ENCODE measurements around the gene CEP170B.

CEP170B gene

DNA sequence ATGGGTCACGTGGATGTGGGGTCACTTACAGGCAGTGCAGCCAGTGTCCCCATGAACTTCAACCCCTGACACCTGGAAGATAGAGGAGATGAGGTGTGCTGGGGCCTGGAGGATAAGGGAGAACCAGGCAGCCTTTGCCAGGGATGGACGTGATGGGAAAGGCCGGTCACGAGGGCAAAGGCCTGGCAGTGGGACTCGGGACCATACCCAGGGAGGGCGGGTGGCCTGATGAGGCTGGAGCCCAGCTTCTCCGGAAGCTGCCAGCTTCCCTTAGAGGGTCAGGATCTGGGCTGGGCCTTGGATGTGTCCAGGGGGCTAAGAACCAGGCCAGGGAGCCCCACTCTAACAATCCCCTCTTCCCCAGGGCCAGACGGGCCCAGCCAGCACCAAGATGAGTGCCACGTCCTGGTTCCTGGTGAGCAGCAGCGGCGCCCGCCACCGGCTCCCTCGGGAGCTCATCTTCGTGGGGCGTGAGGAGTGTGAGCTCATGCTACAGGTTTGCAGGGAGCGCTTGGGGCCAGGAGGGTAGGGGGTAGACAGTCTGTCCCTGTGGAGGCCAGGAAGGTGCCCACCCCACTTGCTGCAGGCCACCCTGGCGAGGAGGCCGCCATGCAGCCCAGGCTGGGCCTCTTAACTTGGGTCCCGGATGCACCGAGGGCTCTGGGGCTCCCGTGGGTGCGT lies 3.1 kb downstream of the CEP170B start:
- DNase-seq (ENCODE audit: low read depth in 2 of 2): no peak

DNA sequence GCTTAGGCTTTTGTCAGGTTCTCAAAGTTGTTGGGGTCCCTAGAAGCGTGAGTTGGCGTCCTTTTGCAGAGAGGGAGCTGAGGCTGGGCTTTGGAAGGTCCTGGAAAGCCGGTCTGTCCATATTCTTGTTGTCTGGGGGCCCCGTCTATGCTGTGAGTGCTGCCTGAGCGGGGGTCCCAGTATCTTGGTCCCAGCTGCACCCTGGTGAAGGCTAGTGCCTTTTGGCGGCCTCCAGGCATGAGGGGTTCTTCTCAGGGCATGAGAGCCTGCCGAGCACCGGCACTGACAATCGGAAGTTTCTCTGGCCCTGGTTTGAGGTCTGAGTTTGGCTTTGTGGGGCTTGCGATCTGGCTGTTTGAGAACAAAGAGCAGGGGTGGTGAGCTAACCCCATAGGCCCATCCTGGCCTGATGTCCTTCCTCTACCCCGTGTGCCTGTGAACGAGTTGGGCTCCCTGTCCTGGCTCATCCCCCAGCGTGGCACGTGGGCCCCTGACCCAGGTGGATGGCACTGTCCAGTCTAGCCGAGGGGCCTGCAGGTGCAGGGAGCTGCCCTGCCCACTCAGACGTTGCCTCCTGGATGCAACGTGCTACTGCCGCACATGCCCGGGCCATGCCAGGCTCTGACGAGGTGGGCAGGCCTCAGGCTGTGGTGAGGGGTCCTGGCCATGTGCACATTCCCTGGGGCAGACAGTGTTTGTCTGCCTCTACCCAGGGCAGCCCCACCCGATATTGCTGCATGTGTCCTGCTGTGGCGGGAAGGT lies 3.9 kb downstream of the CEP170B start:
- no peak for DNase-seq (ENCODE audit: low read depth in 2 of 2)

DNA sequence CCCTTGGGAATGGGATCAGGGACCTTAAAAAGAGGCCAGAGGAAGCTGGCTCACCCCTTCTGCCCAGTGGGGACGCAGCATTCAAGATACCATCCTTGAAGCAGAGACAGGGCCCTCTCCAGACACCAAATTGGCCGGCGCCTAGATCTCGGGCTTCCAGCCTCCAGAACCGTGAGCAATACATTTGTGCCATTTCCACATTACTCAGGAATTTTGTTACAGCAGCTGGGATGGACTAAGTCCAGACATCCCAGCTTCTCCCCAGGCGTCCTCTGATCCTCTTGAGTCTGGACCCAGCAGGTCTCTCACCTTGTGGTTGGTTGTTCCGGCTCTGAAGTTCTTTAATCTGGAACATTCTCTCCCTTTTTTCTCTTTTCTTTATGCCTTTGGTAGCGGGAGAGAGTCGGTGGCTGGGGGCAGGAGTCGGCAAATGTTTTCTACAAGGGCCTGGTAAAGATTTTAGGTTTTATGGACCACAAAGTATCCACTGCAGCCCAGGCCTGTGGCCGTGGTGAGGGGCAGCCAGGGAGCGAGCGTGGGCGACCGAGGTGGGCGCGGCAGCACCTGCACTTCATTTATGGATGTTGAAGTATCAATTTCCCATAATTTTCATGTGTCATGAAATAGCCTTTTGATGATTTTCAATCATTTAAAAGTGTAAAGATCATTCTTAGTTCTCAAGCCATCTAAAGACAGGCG lies 4.8 kb downstream of the CEP170B start:
- no peak for DNase-seq (ENCODE audit: low read depth in 2 of 2)

DNA sequence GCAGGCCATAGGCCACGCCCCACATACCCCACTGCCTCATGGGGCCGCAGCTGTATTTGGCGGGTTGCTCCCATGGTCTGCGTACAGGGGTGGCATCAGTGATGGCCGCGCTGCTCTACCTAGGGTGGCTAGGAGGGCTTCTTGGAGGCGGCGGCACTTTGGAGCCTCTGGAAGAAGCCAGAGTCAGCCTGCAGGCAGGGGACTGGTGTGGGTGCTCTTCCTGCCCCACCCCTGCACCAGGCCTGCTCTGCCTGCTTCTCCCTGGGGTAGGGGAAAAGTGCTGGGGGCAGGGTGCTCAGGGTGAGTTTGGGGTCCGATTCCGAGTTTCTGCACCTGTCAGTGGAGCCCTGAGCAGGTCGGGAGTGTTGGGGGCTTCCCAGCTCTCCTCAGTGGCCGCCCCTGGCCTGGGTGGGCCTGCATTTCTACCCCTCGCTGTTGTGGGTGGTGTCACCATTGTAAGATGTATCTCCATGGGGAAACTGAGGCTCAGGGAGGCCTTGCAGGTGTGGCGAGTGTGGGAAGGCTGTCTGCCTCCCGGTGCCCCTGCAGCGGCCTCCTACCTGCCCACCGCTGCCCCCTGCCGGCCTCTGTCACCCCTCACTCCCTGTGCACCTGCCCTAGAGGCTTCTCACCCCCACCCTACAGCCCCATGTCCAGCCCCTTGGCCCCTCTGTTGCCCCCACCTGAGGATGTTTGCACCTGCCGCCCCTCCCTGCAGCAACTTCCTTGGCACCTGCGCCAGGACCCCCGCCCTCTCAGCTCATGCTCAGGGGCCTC lies 5.5 kb downstream of the CEP170B start:
- peak in 1 of 2 donors; percentile 23 for DNase-seq (ENCODE audit: low read depth in 2 of 2)

DNA sequence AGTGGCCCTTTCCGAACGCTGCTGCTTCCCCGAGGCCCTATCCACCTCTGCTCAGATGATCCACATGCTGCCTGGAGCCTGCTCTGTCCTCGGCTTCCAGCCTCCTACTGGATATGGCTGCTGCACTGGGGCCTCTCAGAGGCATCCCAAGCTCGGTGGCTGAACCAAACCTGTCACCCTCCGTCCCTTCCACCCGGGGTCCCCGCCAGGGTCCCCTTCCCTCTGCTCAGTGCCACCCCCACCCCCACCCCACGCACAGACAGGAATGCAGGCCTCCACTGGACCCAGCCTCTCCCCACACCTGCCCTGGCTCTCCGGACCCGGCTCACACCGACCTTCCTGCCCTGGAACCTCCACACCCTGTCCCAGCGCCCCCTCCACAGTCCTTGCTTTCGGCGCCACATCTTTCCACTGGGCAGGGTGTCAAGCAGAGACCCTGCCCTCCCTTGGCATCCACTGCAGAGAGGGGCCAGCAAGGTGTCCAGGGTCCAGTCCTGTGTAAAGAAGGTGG lies 6.1 kb downstream of the CEP170B start:
- DNase-seq (ENCODE audit: low read depth in 2 of 2): no peak

DNA sequence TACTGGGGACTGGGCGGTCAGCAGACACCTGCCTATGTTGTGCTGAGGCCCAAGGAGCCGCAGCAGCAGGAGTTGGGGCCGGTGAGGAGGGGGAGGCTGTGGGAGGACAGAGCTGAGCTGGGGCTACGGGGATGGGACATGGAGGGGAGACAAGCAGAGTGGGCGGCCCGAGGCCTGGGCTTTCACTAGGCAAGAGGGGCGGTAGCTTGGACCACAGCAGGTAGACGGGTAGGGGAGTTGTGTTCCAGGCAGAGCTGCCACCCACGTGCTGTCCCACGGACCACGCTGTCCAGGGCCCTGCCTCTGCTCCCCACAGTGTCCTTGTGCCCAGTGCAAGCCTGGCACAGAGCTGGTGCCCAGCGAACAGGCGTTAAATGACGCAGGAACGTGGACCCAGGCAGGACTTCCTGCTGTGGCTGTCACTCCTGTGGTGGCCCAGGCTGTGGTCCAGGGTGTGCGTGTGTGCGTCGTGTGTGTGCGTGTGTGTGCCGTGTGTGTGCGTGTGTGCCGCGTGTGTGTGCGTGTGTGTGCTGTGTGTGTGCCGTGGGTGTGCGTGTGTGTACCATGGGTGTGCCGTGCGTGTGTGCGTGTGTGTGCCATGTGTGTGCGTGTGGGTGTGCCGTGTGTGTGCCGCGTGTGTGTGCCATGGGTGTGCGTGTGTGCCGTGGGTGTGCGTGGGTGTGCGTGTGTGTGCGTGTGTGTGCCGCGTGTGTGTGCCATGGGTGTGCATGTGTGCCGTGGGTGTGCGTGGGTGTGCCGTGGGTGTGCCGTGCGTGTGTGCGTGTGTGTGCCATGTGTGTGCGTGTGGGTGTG lies 6.8 kb downstream of the CEP170B start:
- no peak for DNase-seq (ENCODE audit: low read depth in 2 of 2)

DNA sequence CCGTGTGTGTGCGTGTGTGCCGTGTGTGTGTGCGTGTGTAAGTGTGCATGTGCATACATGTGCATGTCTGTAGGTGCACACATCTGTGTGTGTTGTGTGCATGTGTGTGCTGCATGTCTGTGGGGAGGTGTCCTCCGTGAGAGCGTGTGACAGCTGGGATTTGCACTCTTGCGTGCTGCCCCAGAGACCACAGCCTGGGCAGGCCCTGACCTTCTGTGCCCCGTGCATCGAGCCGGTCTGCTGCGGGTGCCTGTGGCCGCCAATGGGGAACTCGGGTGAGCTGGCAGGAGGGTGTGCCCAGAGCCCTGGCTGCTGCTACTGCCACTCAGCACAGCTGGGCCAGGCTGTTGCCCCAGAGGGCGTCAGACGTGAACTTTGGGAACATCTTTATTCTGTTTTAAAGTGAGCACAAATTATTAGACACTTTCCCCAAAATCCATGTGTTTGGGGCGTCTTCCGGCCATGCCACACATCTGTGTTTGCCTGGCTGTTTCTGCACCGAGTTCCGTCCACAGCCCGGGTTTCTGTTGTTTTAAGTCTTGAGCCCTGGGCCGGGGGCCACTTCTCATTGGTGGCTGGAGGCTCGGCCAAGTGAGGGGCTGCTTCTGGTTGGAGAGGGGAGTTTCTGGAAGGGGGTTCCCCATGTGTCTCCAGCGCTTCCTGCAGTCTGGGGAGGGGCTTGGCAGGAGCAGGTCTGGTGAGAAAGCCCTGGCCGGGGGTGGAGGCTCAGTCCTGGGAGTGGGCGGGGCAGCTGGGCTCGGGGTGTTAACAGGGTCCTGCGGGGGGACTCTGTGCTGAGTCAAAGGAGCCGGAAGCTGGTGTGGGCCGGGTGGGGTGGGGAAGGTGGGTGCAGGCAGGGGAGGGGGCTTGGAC lies 7.6 kb downstream of the CEP170B start:
- no peak for DNase-seq (ENCODE audit: low read depth in 2 of 2)

DNA sequence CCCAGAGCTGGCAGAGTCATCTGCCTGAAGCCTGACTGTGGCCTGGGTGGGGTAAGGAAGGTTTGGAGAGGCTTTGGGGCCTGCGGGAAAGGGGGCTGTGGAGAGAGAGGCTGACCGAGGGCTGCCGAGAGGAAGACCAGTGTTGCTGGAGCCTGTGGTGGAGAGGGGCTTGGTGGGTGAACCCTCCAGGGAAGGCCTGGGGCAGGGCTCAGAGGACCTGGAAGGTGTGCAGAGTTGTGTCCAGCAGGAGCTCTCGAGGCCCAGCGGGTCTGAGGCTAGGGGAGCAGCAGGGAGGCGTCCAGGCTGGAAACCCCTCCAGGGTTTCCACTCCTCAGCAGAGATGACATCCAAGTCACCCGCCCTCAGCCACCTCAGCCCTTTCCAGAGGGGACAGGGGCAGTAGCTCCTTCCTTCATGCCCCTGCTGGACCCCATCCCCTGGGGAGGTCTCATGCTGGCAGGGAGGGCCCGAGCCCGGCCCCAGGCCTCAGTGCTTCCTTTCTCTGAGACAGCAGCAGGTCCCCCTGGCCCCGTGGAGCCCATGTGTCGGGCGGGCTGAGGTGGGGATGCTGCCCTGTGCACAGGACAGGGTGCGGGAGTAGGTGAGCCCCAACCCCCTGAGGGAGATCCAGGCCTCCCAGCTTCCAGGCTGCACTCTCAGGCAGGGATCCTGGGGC lies 8.4 kb downstream of the CEP170B start:
- no peak for DNase-seq (ENCODE audit: low read depth in 2 of 2)

DNA sequence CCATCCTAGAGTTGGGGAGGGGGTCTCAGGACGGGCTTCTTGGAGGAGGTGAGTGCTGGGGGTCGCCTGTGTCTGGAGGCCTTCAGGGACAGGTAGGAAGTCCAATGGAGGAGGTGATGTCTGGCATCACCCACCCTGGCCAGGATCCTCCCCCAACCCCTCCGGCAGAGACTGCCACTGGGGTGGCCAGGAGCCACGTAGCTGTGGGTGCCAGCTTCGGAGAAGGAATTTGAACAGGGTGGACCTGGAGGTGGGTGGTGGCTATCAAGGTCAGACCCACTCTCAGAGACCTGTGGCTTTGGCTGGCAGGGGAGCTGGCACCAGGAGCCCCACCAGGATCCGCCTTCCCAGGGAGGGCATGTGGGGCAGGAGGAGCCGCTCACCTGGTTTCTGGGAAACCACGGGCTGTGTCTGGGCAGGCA lies 9.1 kb downstream of the CEP170B start:
- no peak for DNase-seq (ENCODE audit: low read depth in 2 of 2)

DNA sequence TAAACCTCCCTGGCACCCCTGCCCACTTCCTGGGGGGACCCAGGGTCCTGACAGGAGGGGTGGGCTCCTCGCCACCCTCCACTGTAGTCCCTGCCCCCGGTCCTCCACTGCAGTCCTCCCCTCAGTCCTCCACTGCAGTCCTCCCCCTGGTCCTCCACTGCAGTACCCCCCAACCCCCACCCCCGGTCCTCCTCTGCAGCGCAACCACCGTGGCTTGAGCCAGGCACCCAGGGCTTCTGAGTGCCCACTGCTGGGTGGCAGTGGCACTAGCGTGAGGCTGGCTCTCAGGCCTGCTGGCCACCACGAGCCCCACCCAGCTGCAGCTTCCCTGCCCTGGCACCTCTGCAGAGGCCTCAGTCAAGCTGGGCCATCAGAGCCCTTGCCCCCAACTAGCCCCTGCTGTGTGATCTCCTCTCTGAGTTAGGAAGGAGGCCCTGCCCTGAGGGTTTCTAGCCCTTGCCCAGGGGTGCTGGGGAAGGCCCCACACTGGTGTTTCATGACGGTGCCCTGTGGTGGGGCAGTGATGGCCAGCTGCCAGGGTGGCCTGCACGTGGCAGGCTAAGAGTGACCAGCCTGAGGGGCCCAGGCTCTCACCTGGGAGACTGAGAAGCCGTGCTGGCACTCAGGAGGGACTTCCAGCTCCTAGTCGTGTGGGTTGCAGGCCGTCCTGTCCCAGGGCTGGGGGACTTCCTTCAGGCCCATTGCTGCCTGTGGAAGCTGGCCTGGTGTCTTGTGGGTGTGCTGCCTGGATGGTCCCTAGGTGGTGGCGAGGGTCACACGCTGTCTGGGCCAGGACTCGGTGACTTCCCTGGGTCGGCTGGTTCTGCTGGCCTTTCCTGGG lies 9.7 kb downstream of the CEP170B start:
- no peak for DNase-seq (ENCODE audit: low read depth in 2 of 2)

DNA sequence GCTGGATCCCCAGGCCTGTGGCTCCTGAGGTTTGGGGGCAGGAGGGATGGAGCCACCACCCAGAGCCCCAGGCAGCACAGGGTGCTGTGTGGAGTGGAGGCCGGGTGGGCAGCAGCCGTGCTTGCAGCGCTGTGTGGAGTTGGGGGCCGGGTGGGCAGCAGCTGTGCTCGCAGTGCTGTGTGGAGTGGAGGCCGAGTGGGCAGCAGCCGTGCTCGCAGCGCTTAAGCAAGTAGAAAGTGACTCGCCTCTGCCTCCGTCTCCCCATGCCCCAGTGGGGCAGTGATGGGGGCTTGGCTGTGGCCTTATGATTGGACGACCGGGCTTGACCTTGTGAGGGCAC lies 10.3 kb downstream of the CEP170B start:
- no peak for DNase-seq (ENCODE audit: low read depth in 2 of 2)

DNA sequence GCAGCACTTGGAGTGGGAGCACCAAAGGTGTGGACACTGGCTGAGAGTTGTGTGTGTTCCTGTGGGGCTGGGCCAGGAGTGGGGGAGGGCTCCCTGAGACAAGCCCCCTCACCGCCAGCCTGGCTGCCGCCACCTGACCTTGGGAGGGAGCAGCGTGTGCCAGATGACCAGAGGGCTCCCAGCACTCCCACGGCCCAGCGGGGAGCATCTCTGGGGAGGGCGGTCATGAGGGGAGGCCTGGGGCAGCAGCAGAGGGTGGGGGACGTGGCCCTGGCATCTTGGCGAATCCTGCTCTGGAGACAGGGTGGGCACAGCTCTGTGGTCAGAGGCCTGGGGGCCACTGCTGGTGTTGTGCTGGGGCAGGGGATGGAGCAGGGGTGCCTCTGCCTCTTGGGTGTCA lies 10.7 kb downstream of the CEP170B start:
- DNase-seq (ENCODE audit: low read depth in 2 of 2): no peak

DNA sequence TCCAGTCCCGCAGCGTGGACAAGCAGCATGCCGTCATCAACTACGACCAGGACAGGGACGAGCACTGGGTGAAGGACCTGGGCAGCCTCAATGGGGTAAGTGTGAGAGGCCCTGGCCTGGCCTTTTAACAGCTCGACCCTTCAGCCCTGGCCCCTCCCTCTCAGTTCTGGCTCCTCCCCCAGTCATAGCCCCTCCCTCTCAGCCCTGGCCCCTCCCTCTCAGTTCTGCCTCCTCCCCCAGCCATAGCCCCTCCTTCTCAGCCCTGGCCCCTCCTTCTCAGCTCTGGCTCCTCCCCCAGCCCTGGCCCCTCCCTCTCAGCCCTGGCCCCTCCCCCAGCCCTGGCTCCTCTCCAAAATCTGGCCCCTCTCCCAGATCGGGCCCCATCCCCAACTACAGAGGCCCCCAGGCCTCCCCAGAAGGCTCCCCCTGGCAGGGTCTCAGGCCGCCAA lies 11.2 kb downstream of the CEP170B start:
- DNase-seq (ENCODE audit: low read depth in 2 of 2): peak in 1 of 2 donors; percentile 15

DNA sequence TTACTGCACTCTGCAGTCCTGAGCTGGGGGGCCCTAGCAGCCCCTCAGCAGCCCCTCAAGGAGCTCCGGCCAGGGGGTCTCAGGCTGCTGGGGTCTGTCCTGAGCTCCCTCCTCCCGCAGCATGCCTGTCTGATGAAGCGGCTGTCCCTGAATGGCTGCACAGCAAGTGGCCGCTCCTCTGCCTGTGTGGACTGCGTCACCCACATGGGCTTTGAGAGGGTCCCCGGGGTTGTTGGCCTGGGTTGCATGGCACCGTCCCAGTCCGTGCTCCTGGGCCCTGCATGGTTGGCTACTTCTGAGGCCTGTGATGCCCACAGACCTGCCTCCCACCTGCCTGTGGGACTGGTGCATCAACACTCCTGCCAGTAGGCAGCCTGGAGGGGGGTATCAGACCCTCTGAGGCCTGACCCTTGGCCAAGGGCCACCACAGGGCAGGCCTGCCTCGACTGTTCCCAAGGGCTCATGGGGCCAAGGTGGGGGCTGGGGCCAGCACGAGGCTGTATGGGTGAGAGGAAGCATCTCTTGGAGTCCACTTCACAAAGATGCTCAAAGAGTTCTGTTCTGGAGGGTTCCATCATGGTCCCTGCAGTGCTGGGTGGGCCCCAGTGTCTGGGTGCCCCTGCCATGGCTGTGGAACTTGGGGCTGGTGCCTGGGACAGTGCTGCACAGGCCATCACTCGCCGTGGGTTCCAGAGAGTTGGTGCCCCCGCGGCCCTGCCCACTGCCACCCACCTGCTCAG lies 12.2 kb downstream of the CEP170B start:
- no peak for DNase-seq (ENCODE audit: low read depth in 2 of 2)

DNA sequence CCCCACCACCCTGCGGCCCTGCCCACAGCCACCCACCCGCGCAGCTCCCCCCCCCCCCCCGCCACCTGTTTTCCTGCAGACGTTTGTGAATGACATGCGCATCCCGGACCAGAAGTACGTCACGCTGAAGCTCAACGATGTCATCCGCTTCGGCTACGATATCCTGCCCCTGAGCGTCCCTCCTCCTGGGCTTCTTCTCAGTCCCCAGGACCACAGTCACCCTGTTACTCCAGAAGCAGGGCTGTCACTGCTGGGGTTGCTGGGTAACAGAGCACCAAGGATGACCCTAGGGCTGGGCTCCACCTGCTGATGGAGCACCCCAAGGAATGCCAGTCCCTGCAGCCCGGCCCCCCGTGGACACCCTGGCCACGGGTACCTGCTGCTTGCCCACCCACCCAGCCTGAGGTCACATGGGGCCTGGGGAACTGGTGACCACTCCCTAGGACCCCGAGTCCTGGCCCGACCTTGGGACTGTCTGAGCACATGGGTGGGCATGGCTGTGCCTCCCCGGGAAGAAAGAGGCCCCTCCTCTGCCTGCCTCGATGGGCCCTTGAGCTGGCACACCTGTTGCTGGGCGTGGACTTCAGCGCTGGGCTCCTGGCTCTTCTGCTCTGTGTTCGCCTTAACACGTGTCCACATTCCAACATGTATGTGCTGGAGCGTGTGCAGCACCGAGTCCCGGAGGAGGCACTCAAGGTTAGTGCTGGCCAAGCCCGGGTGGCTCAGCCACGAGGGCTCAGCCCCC lies 12.9 kb downstream of the CEP170B start:
- DNase-seq (ENCODE audit: low read depth in 2 of 2): no peak

DNA sequence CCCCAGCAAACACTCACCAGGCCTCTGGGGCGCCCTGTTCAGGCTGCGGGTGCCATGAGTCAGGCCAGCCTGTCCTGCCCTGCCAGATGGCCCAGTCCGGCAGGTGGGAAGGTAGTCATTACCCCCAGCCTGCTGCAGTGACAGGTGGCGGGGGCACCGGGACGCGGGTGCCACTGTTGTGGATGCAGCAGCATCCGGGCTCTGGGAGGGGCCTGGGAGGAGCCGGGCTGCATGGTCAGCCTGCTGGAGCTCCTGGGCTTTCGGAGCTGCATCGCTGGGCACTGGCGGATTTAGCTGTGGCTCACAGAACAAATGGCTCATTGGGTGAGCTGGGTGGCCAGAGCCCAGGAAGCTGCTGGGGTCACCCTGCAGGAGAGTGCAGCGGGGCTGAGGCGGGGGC lies 13.5 kb downstream of the CEP170B start:
- no peak for DNase-seq (ENCODE audit: low read depth in 2 of 2)

All from stimulated activated CD8-positive, alpha-beta memory T cell treated with anti-CD3 and anti-CD28 coated beads, Interleukin-7, amount 100 ng/mL, for 1 hour (primary cell).